Colonic mucosa (tissue), 4 donors: ENCODE results near the gene IMMP2L. TPM values are rescaled to one million over a fixed set of nuclear protein-coding genes. Genes with fewer than 3 reads are reported as not detected.
"Not testable (repeated sequence)": the region's sequence is repeated elsewhere in the genome, so short reads cannot be mapped to it uniquely, and the experiment has no call there.

Source experiments
- DNase-seq: peaks from one replicate; pipeline ENCODE4 v3.0.0-alpha.2; 2020
- H3K27ac ChIP-seq: fragments of 200-600 bp; one replicate; pipeline ENCODE4 v1.8.0; 2021
- H3K27me3 ChIP-seq: fragments of 200-600 bp; one replicate; pipeline ENCODE4 v1.8.0; 2021
- H3K36me3 ChIP-seq: fragments of 200-600 bp; one replicate; pipeline ENCODE4 v1.8.0; 2021
- H3K4me1 ChIP-seq: fragments of 200-600 bp; one replicate; pipeline ENCODE4 v1.8.0; 2021; ENCODE audit warnings: mild to moderate bottlenecking
- H3K4me3 ChIP-seq: fragments of 200-600 bp; one replicate; pipeline ENCODE4 v1.8.0; 2021
- H3K9ac ChIP-seq, 2 donors: one replicate each; pipeline ENCODE4 v1.7.0; 2013; ENCODE audit warnings: control low read depth in 2 of 2, low read depth in 2 of 2, low read length in 2 of 2
- H3K9me3 ChIP-seq: fragments of 200-600 bp; one replicate; pipeline ENCODE4 v1.8.0; 2021
- CTCF ChIP-seq: fragments of 200-600 bp; IDR thresholded peaks from one replicate; pipeline ENCODE4 v1.8.0; 2022; ENCODE audit warnings: antibody characterized with exemption, mild to moderate bottlenecking
- intact Hi-C: fragments of 100-400 bp; cut with DNase I; formaldehyde crosslinking; loops from one replicate; pipeline ENCODE4 v1.14.1; 2022
- total RNA-seq, 2 donors: library from RNA; stranded (reverse); fragmentation: NEBNext Ultra II Directional in 1 of 2; extraction: Animal tissue kit (Norgen Biotek cat#: 25700) in 1 of 2; gene quantifications; one replicate each; pipeline ENCODE4 v1.2.1, GENCODE V29; 2021
- donor health status: healthy.
- donor health status: DM: no; HTN: no; CAD: no.
- donor health status: DM: no; HTN: no; CAD: no.

Gene IMMP2L
- total RNA-seq, 2 donors from 2014 or later, result 13.4 to 15.4 TPM

- intact Hi-C loops, result no loop called here
- no peaks in the 10 kb centered on the region for H3K4me1 ChIP-seq
- no peak overlapping the region for H3K27ac ChIP-seq
- H3K36me3 ChIP-seq, result no peaks in the 10 kb centered on the region
- no peak overlapping the region for H3K4me3 ChIP-seq
- no peak for DNase-seq
- no peak for TF ChIP-seq CTCF
- no peaks in the 10 kb centered on the region for H3K27me3 ChIP-seq
- H3K9ac ChIP-seq, result no peak overlapping the region
- H3K9me3 ChIP-seq, result no peaks in the 10 kb centered on the region
Measured at GRCh38 chr7:111328487-111328886, 233.8 kb downstream of the IMMP2L start.

- Histone ChIP-seq H3K27me3 (no peaks in the 10 kb centered on the region), H3K9ac (no peak overlapping the region), H3K9me3 (no peaks in the 10 kb centered on the region), H3K27ac (no peak overlapping the region), H3K36me3 (no peaks in the 10 kb centered on the region), H3K4me3 (no peak overlapping the region), H3K4me1 (no peaks in the 10 kb centered on the region)
- TF ChIP-seq CTCF, result no peak
- intact Hi-C loops, result no loop called here
- DNase-seq, result no peak
Measured at GRCh38 chr7:111324776-111325175, 237.5 kb downstream of the IMMP2L start.

- no peak for DNase-seq
- Histone ChIP-seq H3K4me1 (no peaks in the 10 kb centered on the region), H3K36me3 (no peaks in the 10 kb centered on the region), H3K9ac (no peak overlapping the region), H3K27ac (no peak overlapping the region), H3K4me3 (no peak overlapping the region), H3K9me3 (no peaks in the 10 kb centered on the region), H3K27me3 (no peaks in the 10 kb centered on the region)
- no peak for TF ChIP-seq CTCF
- intact Hi-C loops, result no loop called here
Measured at GRCh38 chr7:111324228-111324627, 238.1 kb downstream of the IMMP2L start.

GRCh38 chr7:111323670-111324069, 238.6 kb downstream of the IMMP2L start:
- H3K27me3 ChIP-seq, H3K36me3 ChIP-seq, H3K9me3 ChIP-seq, H3K4me1 ChIP-seq, DNase-seq, H3K4me3 ChIP-seq, intact Hi-C loops, H3K27ac ChIP-seq, H3K9ac ChIP-seq: not testable (repeated sequence)

- DNase-seq, result no peak
- H3K27me3 ChIP-seq, result no peaks in the 10 kb centered on the region
- H3K27ac ChIP-seq, result no peak overlapping the region
- no peak overlapping the region for H3K4me3 ChIP-seq
- H3K9me3 ChIP-seq, result no peaks in the 10 kb centered on the region
- H3K9ac ChIP-seq, result no peak overlapping the region
- no peak for TF ChIP-seq CTCF
- no peaks in the 10 kb centered on the region for H3K36me3 ChIP-seq
- intact Hi-C loops, result no loop called here
- H3K4me1 ChIP-seq, result no peaks in the 10 kb centered on the region
Measured at GRCh38 chr7:111320133-111320532, 242.2 kb downstream of the IMMP2L start.

- Histone ChIP-seq H3K4me3 (no peak overlapping the region), H3K27me3 (no peaks in the 10 kb centered on the region), H3K27ac (no peak overlapping the region), H3K4me1 (no peaks in the 10 kb centered on the region), H3K9me3 (no peaks in the 10 kb centered on the region), H3K9ac (no peak overlapping the region), H3K36me3 (no peaks in the 10 kb centered on the region)
- no peak for TF ChIP-seq CTCF
- no peak for DNase-seq
- intact Hi-C loops, result no loop called here
Measured at GRCh38 chr7:111312966-111313365, 249.3 kb downstream of the IMMP2L start.
